HG03469 (cell line): Measurements from ENCODE around the gene NLGN4X.
A peak's percentile ranks its signal among the peaks of the same experiment; 100 is the strongest.

Experiments used
- ATAC-seq: cut with Tn5 transposase; IDR thresholded peaks from one replicate; pipeline ENCODE4 v1.9.1; 2021; ENCODE audit warnings: mild to moderate bottlenecking, moderate library complexity, moderate number of reproducible peaks; ENCODE audit not compliant: unreplicated experiment

NLGN4X gene

DNA sequence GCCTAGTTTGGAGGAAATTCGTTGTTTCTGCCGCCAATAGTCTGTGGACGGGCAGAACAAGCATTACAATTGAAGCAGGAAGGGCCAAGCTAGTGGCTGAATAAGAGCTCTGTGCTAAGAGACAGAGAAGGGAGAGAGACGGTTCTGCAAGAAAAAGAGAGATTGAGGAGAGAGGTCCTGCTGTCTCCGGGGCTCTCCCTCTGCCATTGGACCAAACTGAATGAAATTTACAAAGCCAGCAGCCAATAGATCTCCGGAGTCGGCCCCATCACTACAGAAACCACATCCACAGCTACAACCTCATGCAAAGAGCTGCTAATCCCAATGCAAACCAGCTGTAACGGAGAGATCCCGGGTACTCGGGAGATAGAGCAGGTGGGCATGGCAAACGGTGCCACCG, at the start of gene NLGN4X:
Gene NLGN4X (minus strand): TSS at position 148 of the 400 bp plus-strand sequence. CDS start 77,401 bp downstream, outside the sequence.
- ATAC-seq = no peak

DNA sequence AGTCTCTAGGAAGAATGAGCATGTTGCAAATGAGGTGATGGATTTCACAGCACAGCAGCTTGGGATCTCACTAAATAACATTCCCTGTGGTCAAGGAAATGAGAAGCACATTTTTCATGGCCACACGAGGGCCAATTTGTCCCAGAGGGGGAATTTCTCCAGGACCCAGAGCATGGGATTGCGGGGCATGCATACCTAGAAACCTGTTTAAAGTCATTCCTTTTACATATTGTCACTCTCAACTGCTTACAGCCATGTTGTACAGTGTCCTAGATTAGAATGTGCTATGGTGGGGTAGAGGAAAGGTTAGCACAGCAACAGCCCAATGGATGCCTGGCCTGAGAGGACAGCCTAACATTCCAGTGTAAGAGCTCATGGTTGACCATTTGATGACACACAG, 37.4 kb upstream of the NLGN4X start:
- ATAC-seq = no peak

DNA sequence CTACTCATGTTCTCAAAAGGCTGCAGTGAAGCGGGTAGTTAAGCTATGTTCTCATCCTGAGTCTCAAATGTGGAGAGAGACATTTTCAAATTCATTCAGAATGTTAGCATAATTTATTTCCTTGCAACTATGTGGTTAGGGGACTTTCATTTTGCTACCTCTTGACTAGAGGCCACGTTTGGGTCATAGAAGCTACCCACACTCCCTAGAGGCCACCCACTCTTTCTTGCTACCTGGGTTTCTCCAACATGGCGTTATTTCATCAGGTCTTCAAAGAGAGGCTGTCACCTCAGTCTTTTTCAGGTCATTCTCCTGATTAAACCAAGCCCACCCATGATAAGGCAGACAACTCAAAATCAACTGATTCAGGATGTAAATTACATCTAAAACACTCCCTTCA, 34.3 kb upstream of the NLGN4X start:
- ATAC-seq = no peak

DNA sequence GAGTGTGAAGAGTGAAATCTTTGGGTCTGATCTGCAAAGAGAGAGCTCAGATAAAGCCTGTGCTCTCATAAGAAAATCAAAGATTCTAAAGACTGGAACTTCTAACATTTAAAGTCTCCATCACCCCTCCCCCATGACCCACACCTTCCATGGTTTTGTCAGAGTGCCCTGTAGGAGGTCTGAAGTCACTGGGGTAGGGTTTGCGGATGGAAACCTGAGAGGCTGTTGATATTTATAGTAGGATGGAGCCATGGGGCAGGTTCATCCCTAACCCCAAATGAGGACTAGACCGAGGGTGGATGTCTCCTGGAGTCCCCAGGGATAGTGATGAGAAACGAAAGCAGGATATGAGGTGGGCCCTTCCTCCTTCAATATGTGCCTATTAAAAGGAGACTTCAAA, 28.4 kb upstream of the NLGN4X start:
- no peak for ATAC-seq

DNA sequence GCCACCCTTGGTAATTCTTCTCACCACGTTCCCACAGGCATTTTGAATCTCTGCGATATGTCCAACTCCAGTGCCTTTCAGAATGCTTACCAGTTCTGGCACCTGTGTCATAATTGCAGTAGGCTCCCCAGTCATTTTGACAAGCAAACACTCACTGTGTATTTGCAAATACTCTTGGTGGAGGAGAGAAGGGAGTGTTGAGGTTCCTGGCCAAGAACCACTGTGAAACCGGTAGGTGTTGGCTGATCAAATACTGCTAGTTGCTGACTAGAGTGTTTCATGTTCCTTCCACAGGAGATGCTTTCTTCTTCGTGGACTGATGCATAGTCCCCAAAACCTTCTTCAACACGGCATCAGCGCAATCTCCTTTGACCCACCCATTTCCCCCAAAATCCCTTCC, 16.0 kb upstream of the NLGN4X start:
- no peak for ATAC-seq

DNA sequence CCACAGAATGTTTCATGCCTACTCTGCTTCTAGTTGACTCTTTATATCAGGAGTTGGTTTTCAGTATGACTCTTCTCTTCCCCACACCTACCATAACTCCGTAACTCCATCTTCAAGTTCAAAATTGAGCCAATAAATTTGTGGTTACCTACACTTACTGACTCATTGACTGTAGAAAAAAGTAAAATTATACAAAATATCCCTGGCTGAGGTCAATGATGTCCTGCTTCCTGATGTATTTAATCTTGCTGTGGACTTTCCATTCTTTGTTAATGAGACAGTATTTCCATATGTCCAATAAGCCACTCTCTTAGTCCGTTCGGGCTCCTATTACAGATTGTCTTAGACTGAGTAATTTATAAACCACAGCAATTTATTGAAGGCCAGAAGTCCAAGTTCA, 9.9 kb upstream of the NLGN4X start:
- ATAC-seq = no peak

DNA sequence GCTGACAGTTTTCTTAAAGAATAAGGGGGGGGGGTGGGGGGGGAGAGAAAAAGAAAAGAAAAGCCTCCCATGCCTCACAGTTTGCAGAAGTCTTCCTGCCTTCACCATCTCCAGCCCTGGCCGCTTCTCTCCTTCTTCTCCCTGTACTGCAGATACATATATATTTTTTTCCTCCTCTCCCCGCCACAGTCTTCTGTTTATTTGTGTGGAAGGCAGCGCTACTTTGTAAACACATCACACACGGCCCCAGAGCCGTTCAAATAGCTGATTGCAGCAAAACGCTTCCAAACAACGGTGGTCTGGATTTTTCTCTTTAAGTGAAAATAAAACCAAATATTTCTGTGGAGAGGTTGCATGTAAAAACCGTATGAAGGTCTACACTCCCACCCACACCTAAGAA, 732 bp downstream of the NLGN4X start:
- ATAC-seq = no peak

DNA sequence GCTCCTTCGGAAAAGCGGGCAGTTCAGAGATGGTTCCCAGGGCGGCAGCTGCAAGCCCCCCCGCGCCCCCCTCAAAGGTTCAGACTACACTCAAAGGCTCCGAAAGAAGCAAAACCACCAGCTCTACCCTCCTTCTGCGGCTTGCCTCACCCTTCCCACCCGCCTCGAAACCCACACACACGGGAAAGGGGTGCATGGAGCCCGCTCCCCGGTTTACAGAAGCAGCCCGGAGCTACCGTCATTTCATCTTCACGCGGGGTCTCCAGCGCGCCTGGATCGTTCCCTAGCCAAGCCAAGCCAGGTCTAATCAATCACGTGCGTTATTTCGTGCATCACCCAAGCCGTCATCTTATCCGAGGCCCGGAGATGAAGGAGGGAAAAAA, 1.2 kb downstream of the NLGN4X start:
- ATAC-seq = no peak

DNA sequence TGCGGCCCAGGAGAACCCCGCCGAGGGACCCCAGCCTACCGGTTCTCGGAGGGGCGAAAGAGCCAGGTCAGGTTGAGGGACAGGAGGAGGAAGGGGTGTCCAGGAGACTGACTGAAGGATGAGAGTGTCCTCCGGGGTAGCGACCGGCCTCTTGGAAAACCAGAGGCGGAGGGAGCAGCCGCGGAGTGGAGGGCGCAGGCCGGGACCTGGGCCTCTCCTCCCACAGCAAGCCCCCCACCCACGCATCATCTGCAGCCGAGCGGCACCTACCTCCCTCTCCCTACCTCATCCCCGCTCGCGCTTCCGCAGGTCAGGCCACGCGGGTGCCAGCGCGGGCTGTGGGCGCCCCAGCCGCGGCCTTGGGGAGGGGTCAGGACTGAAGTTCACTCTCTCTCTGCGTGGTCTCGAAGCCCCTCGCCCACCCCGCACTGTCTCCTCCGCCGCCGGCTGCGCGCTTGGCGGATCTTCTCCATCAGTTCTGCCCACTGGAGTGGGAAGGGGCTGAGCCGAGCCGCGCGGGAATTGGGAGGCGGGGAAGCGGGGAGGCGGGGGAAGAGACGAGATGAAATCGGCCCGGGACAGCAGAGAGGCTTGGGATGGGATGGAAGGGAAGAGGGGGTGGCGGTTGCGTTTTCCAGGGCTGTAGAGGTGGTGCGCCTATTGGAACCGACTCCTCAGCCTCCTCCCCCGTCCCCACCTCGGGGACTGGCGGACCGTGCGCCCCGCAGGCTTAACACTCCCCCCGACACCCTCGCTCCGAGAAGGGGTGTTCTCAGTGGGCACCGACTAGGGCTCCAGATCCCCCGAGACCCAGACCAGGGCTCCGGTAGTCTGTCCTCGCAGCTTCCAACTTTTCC, 1.8 kb downstream of the NLGN4X start:
- ATAC-seq = no peak

DNA sequence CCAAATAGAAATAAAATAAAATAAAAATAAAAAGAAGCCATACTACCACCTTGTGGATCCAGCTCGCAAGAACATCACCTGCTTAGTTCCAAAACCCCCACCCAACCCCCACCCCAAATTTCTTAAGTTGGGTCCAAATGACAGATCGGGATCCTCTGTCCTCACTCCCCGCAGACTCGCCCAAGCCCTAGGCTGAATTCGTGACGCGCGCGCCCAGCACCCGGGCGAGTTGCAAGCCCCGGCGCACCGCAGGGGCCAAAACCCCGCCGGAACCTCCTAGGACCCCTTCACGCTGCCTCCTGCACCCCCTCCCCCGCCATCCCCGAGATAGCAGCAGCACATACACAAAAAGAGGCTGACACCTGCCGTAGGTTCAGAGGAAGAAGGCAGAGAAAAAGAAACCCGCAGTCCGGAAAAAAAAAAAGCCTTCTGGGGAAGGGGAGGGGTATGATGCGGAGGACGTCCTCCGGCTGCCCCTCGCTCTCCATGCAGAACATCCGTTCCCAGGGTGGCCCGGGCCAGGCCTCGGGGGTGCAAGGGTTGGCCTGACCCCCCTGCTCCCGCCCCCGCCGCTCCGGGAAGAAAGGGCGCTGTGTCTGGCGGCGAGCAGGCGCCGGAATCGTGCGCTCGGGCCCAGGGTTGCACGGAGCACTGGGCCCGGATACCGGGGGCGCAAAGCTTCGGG, 2.6 kb downstream of the NLGN4X start:
- no peak for ATAC-seq

DNA sequence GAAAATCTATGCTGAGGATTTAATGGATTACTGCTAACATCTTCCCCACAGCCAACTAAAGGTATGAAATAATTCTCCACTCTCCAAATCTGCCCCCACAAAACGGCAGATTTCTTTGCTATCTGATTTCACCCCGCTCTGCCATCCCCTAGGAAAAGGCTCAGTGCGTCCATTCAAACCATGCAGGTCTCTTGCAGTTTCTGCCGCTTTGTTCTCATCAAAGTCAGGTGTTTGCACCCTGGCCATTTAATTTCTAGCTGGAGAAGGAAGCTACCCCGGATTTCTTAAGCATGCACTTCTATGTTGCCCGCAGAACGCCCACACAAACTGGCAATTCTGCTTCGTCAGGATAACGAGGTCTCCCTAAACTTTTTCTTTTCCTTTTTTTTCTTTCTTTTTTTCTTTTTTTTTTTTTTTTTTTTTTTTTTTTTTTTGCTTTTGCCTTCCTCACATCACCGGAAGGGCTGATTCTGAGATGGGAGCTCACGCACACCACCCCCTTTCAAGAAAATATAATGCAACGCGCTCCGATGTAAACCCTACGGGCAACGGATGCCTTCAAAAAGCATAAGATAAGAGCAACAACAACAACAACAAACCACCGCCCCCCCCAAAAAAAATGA, 3.3 kb downstream of the NLGN4X start:
- ATAC-seq = no peak

DNA sequence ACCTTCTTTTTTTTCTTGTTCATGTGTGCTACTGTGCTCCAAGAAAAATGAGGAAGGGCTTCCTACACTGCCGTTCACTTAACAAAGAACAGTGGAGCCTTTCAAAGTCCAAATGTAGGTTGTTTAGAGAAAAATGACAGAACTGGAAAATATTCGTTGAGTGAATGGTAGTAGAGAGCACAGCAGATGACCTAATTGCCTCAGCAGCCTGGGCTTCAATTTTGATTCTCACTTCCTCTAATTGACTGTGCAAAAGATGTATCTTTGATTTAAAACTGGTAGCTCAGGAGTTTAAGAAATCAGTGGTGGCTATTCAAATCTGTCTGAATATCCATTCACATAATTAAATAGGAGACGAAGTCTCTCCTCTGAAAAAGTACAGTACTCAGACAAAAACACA, 5.2 kb downstream of the NLGN4X start:
- ATAC-seq = no peak

DNA sequence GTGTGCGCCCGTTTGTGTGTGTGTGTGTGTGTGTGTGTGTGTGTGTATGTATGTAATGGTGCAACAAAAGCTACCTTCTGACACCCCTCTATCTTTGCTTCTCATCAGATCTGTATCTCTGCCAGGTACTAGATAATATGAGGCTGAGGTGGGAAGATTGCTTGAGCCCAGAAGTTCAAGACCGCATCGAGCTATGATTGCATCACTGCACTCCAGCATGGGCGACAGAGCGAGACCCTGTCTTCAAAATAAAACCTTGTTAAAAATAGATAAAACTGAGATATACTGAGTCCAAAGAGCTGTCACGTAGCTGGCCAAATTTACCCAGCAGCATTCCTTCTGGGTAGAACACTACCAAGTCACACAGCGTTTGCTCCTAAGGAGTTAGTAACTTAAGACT, 18.4 kb downstream of the NLGN4X start:
- no peak for ATAC-seq

DNA sequence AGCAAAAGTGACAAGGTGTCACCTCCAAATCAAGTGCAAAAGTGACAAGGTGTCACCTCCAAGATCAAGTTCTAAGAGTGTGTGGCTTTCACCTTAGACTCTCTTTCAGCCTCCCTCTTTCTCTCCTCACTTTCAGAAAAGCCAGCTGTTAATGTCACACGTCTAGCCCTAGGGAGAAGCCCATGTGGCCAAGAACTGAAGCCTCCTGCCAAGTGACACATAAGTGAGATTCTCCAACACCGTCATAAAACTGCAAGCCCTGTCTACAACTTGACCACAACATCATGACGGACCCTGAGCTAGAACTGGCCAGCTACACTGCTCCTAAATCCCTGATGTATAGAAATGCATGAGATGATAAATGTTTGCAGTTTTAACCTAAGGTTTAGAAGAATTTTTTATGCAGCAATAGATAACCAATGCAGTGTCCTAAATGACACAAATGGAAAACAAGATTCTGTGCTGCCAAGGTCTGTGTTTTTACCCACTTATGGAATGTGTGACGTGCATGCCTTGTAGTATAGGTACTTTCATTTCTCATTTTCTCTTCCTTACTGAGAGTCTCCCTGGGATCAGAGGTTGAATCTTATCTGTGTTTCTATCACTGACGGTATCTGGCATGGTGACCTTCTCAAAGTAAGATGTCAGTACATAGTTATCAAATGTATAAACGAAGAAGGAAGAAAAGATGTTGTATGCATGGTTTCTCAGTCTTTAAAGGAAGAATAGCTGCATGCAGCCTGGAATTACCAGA, 25.0 kb downstream of the NLGN4X start:
- ATAC-seq = no peak

DNA sequence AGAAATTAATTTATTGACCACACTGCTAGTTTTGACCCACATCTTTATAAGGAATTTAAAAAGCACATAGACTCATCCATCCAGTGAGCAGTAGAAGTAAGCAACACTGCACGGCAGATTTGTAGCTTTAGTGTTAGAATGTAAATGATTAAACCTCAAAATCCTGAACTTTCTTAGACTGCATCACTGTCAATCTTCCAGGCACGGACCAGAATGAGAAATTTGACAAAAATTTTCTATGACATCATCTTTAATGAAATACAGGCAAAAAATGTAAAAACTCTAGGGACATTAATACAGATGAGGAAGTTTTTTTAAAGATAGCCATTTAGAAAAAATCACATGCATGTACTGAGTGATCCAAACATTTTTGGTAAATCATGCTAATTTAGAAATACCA, 29.2 kb downstream of the NLGN4X start:
- no peak for ATAC-seq

DNA sequence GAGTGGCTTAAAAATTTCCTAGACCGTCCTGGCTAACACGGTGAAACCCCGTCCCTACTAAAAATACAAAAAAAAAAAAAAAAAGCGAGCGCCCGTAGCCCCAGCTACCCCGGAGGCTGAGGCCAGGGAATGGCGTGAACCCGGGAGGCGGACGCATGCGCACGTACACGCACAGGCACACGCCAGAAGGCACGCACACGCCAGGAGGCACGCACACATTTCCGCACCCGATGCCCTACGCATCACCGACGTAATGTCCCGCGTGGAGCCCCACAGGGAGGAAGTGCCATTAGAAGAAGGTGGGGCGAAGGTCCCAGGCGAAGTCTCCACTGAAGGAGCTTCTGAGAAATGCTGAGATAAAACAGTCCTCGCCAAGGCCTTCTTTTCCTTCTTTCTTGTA, 41.4 kb downstream of the NLGN4X start:
- no peak for ATAC-seq

DNA sequence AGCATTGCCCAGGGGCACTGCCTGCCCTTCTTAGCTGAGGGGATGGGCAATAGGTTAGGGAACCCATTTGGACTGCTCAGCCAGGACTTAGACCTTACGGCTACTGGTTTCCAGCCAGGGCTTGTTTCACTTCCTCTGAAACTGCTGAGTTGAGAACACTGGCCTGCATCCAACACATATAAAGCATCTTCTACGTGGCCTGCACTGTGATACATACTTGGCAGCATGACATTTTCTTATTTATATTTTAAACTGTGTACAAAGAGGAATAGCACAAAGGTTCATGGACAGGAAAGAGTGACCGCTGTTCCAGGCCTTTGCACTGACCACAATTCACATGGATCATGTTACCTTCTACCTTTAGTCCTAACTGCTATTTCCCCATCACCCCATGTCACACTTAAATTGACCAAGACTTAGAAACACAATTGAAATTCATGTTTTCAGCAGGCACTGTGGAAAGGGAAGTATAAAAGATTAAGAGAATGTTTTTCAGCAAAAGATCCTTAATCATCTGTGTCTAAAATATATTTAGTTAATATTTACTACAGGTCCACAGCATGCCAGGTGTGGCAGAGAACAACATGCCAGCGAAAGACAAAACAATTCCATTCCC, 43.7 kb downstream of the NLGN4X start:
- ATAC-seq = peak; percentile 98

DNA sequence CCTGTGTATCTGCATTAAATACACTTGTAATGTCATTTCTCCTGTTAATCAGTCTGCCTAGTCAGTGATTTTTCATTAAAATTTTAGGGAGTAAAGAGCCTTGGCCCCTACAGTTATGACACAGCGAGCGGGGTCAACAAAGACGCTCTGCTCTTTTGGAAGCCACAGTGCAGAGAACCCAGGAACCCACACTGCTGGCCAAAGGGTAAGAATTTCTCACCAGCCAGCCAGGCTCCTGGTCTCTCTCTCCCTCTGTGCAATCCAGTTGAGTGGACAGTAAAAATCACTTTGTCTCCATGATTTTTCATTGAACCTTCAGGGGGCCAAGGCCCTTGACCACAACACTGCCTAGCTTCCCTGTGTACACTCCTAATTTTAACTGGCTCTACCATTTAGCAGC, 52.8 kb downstream of the NLGN4X start:
- ATAC-seq = no peak

DNA sequence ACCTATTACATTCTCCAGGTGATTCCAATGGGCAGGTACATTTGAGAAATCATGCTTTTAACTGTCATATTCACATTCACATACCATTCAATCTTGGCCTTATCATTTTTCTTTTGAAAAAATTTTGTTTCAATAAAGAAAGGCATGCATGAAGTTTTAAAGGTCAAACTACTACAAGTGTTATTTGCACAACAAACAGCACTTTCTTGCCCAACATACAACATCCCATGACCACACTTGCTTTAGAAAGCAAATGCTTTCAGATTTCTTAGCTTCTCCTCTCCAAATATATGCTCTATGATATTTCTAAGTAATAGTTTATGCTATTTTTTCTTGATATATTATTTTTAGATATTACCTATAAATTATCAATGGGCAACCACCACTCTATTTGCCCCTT, 58.2 kb downstream of the NLGN4X start:
- no peak for ATAC-seq

DNA sequence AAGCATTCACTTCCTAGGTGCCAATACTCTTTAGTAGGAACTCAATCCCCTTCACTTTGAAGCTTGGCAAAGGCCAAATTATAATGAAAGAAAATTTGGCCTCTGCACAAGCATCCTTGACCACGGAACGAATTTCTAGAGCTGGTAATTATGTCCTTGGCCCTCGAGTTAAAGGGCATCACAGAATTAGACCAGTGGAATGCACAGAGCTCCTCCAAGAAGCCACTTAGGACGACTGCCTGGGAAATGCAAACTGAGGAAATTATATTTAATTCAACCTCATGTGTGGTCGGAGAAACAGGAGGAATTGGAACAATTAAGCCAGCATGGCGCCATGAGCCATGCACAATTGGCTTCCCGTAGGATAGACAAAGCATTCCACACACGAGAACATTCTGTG, 59.3 kb downstream of the NLGN4X start:
- no peak for ATAC-seq

DNA sequence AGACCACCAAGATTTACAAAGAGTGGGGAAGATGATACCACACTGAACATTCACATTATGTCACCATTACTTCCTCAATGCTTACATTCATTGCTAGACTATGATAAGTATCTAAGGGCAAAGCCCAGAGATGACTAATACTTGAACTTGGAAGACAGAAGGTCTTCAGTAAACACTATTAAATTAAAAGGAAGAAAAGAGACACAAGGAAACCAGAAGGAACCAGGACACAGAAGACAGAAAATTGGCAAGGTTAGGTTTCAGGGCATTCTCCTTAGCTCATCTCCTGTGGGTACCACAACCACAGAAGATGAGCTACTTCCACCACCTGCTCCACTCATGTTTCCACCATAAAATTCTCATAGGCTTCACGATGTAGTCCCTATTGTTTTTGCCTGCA, 64.9 kb downstream of the NLGN4X start:
- ATAC-seq = no peak
